HG03097 (cell line): ENCODE data around the gene CTSG.
A peak's percentile ranks its signal among the peaks of the same experiment; 100 is the strongest.
"Not testable (repeated sequence)": the region's sequence is repeated elsewhere in the genome, so short reads cannot be mapped to it uniquely, and the experiment has no call there.

Source experiments
- ATAC-seq: cut with Tn5 transposase; IDR thresholded peaks from one replicate; pipeline ENCODE4 v1.9.1; 2021; ENCODE audit not compliant: unreplicated experiment, low FRiP score

CTSG gene

GRCh38 chr14:24576182-24576581 lies at the start of gene CTSG:
CTSG (minus strand) TSS chr14:24576250; CDS start chr14:24576223, 27 bp downstream.
- ATAC-seq: no peak

- ATAC-seq: no peak
These were observed 37.7 kb upstream of the CTSG start for GRCh38 chr14:24613747-24614146.

GRCh38 chr14:24613241-24613640 lies 37.2 kb upstream of the CTSG start:
- no peak for ATAC-seq

GRCh38 chr14:24612196-24612595 lies 36.1 kb upstream of the CTSG start:
- no peak for ATAC-seq

- ATAC-seq: no peak
These were observed 33.8 kb upstream of the CTSG start, which contains the start of gene GZMH for GRCh38 chr14:24609655-24610344. GZMH (minus strand) TSS chr14:24609685; CDS start chr14:24609613, 72 bp downstream.

- ATAC-seq: no peak
These were observed 31.8 kb upstream of the CTSG start for GRCh38 chr14:24607635-24608514.

- ATAC-seq: no peak
These were observed 31.0 kb upstream of the CTSG start for GRCh38 chr14:24607081-24607480.

GRCh38 chr14:24606297-24606696 lies 30.2 kb upstream of the CTSG start:
- no peak for ATAC-seq

- ATAC-seq: peak; percentile 72
These were observed 29.6 kb upstream of the CTSG start for GRCh38 chr14:24605435-24606190.

- ATAC-seq: no peak
These were observed 21.4 kb upstream of the CTSG start for GRCh38 chr14:24597403-24597802.

- ATAC-seq: no peak
These were observed 19.2 kb upstream of the CTSG start for GRCh38 chr14:24595073-24595808.

- ATAC-seq: not testable (repeated sequence)
These were observed 15.0 kb upstream of the CTSG start for GRCh38 chr14:24591004-24591403.

GRCh38 chr14:24584402-24584801 lies 8.4 kb upstream of the CTSG start:
- not testable (repeated sequence) for ATAC-seq

- no peak for ATAC-seq
These were observed 2.5 kb upstream of the CTSG start for GRCh38 chr14:24578558-24578957.

- ATAC-seq: no peak
These were observed 721 bp upstream of the CTSG start for GRCh38 chr14:24576771-24577170.

GRCh38 chr14:24574206-24574774 lies 1.8 kb downstream of the CTSG start:
- no peak for ATAC-seq

- no peak for ATAC-seq
These were observed 9.7 kb downstream of the CTSG start for GRCh38 chr14:24566318-24566717.

GRCh38 chr14:24565766-24566165 lies 10.3 kb downstream of the CTSG start:
- no peak for ATAC-seq

- no peak for ATAC-seq
These were observed 12.5 kb downstream of the CTSG start for GRCh38 chr14:24563505-24563904.

GRCh38 chr14:24556756-24557155 lies 19.3 kb downstream of the CTSG start:
- ATAC-seq: no peak
